ENCODE data around the gene CCL24. TPM values are rescaled to one million over a fixed set of nuclear protein-coding genes. Genes with fewer than 3 reads are reported as not detected.
"Not testable (repeated sequence)": the region's sequence is repeated elsewhere in the genome, so short reads cannot be mapped to it uniquely, and the experiment has no call there.

CCL24 gene
- total and polyA plus RNA-seq, 5 donors from 2014 or later: not detected

GRCh38 chr7:75776295-75776971 lies 37.2 kb downstream of the CCL24 start:
- Mint-ChIP-seq H3K27ac (no peak overlapping the region), H3K4me3 (peak overlapping the region in 2 of 4 donors; percentile 5 to 40), H3K4me1 (peaks cover 0 to 19% (median 11%) of the 10 kb centered on the region in 4 donors), H3K27me3 (peaks cover 23% of the 10 kb centered on the region), H3K36me3 (no peaks in the 10 kb centered on the region), H3K9me3 (no peaks in the 10 kb centered on the region)
- Histone ChIP-seq H3K27ac (ENCODE audit: insufficient read depth, low read length, poor library complexity, severe bottlenecking) (no peak overlapping the region), H3K27me3 (ENCODE audit: control insufficient read depth, insufficient read depth, low read length) (no peaks in the 10 kb centered on the region), H3K4me3 (ENCODE audit: low read depth, low read length) (no peak overlapping the region), H3K36me3 (ENCODE audit: control insufficient read depth, insufficient read depth, low read length) (no peaks in the 10 kb centered on the region), H3K4me1 (ENCODE audit: control insufficient read depth, insufficient read depth, low read length, poor library complexity, severe bottlenecking) (peaks cover 2% of the 10 kb centered on the region), H3K9me3 (ENCODE audit: control insufficient read depth in 2 of 2, low read length in 2 of 2) (no peaks in the 10 kb centered on the region)
- peak; percentile 83 to 84 for ATAC-seq (ENCODE audit: low read depth in 2 of 2)
- DNase-seq: peak in 2 of 3 donors; percentile 31 to 76

GRCh38 chr7:75773958-75774357 lies 39.6 kb downstream of the CCL24 start:
- ATAC-seq (ENCODE audit: low read depth in 2 of 2); H3K4me3 Mint-ChIP-seq; H3K9me3 Mint-ChIP-seq; H3K27me3 Mint-ChIP-seq; H3K27ac ChIP-seq (ENCODE audit: insufficient read depth, low read length, poor library complexity, severe bottlenecking); H3K9me3 ChIP-seq (ENCODE audit: control insufficient read depth in 2 of 2, low read length in 2 of 2); H3K4me3 ChIP-seq (ENCODE audit: low read depth, low read length); H3K36me3 ChIP-seq (ENCODE audit: control insufficient read depth, insufficient read depth, low read length); DNase-seq; H3K4me1 ChIP-seq (ENCODE audit: control insufficient read depth, insufficient read depth, low read length, poor library complexity, severe bottlenecking); H3K27me3 ChIP-seq (ENCODE audit: control insufficient read depth, insufficient read depth, low read length); H3K27ac Mint-ChIP-seq; H3K36me3 Mint-ChIP-seq: not testable (repeated sequence)
- H3K4me1 Mint-ChIP-seq: peaks cover 0 to 17% (median 7%) of the 10 kb centered on the region in 4 donors

GRCh38 chr7:75772081-75773077 lies 41.2 kb downstream of the CCL24 start, which contains the start of gene CCL26:
CCL26 (minus strand) TSS chr7:75772211; CDS start chr7:75772176, 35 bp downstream.
- DNase-seq (no peak), ATAC-seq (ENCODE audit: low read depth in 2 of 2) (no peak)
- H3K36me3 ChIP-seq (ENCODE audit: control insufficient read depth, insufficient read depth, low read length): no peaks in the 10 kb centered on the region
- H3K36me3 Mint-ChIP-seq: no peaks in the 10 kb centered on the region
- peaks cover 2% of the 10 kb centered on the region for H3K4me1 ChIP-seq (ENCODE audit: control insufficient read depth, insufficient read depth, low read length, poor library complexity, severe bottlenecking)
- H3K27ac Mint-ChIP-seq: peak within 1 kb of the TSS in 2 of 3 donors; percentile 59 to 61
- H3K9me3 ChIP-seq (ENCODE audit: control insufficient read depth in 2 of 2, low read length in 2 of 2): no peaks in the 10 kb centered on the region
- H3K9me3 Mint-ChIP-seq: no peaks in the 10 kb centered on the region
- no peak within 1 kb of the TSS for H3K4me3 ChIP-seq (ENCODE audit: low read depth, low read length)
- no peak within 1 kb of the TSS for H3K4me3 Mint-ChIP-seq
- H3K4me1 Mint-ChIP-seq: peaks cover 0 to 17% (median 7%) of the 10 kb centered on the region in 4 donors
- H3K27me3 Mint-ChIP-seq: peaks cover 8% of the 10 kb centered on the region
- no peak within 1 kb of the TSS for H3K27ac ChIP-seq (ENCODE audit: insufficient read depth, low read length, poor library complexity, severe bottlenecking)
- no peaks in the 10 kb centered on the region for H3K27me3 ChIP-seq (ENCODE audit: control insufficient read depth, insufficient read depth, low read length)

- no peak overlapping the region for H3K27ac Mint-ChIP-seq
- DNase-seq: no peak
- H3K27me3 Mint-ChIP-seq: peaks cover 4% of the 10 kb centered on the region
- H3K9me3 ChIP-seq (ENCODE audit: control insufficient read depth in 2 of 2, low read length in 2 of 2): no peaks in the 10 kb centered on the region
- no peak for ATAC-seq (ENCODE audit: low read depth in 2 of 2)
- no peaks in the 10 kb centered on the region for H3K4me1 ChIP-seq (ENCODE audit: control insufficient read depth, insufficient read depth, low read length, poor library complexity, severe bottlenecking)
- H3K9me3 Mint-ChIP-seq: no peaks in the 10 kb centered on the region
- H3K27me3 ChIP-seq (ENCODE audit: control insufficient read depth, insufficient read depth, low read length): no peaks in the 10 kb centered on the region
- H3K4me3 Mint-ChIP-seq: no peak overlapping the region
- no peak overlapping the region for H3K27ac ChIP-seq (ENCODE audit: insufficient read depth, low read length, poor library complexity, severe bottlenecking)
- peaks cover 0 to 6% (median under 1%) of the 10 kb centered on the region in 4 donors for H3K4me1 Mint-ChIP-seq
- no peaks in the 10 kb centered on the region for H3K36me3 Mint-ChIP-seq
- no peaks in the 10 kb centered on the region for H3K36me3 ChIP-seq (ENCODE audit: control insufficient read depth, insufficient read depth, low read length)
- H3K4me3 ChIP-seq (ENCODE audit: low read depth, low read length): no peak overlapping the region
Observed at GRCh38 chr7:75771224-75771623, 42.4 kb downstream of the CCL24 start.

- Mint-ChIP-seq H3K27me3 (peaks cover 5% of the 10 kb centered on the region), H3K27ac (peak overlapping the region in 1 of 3 donors; percentile 6), H3K4me3 (no peak overlapping the region), H3K4me1 (peaks cover 3 to 5% (median 4%) of the 10 kb centered on the region in 4 donors), H3K36me3 (no peaks in the 10 kb centered on the region), H3K9me3 (no peaks in the 10 kb centered on the region)
- H3K9me3 ChIP-seq (ENCODE audit: control insufficient read depth in 2 of 2, low read length in 2 of 2): no peaks in the 10 kb centered on the region
- H3K4me1 ChIP-seq (ENCODE audit: control insufficient read depth, insufficient read depth, low read length, poor library complexity, severe bottlenecking): no peaks in the 10 kb centered on the region
- no peak overlapping the region for H3K4me3 ChIP-seq (ENCODE audit: low read depth, low read length)
- H3K27ac ChIP-seq (ENCODE audit: insufficient read depth, low read length, poor library complexity, severe bottlenecking): no peak overlapping the region
- no peaks in the 10 kb centered on the region for H3K36me3 ChIP-seq (ENCODE audit: control insufficient read depth, insufficient read depth, low read length)
- no peaks in the 10 kb centered on the region for H3K27me3 ChIP-seq (ENCODE audit: control insufficient read depth, insufficient read depth, low read length)
- DNase-seq (peak in 2 of 3 donors; percentile 48 to 53), ATAC-seq (ENCODE audit: low read depth in 2 of 2) (peak; percentile 76 to 81)
Observed at GRCh38 chr7:75762350-75762917, 51.2 kb downstream of the CCL24 start.

- H3K27ac ChIP-seq (ENCODE audit: insufficient read depth, low read length, poor library complexity, severe bottlenecking); H3K4me1 ChIP-seq (ENCODE audit: control insufficient read depth, insufficient read depth, low read length, poor library complexity, severe bottlenecking); H3K36me3 ChIP-seq (ENCODE audit: control insufficient read depth, insufficient read depth, low read length); H3K27me3 ChIP-seq (ENCODE audit: control insufficient read depth, insufficient read depth, low read length); ATAC-seq (ENCODE audit: low read depth in 2 of 2); H3K27ac Mint-ChIP-seq; H3K27me3 Mint-ChIP-seq; H3K4me3 ChIP-seq (ENCODE audit: low read depth, low read length); DNase-seq; H3K9me3 Mint-ChIP-seq; H3K4me3 Mint-ChIP-seq; H3K9me3 ChIP-seq (ENCODE audit: control insufficient read depth in 2 of 2, low read length in 2 of 2); H3K36me3 Mint-ChIP-seq; H3K4me1 Mint-ChIP-seq: not testable (repeated sequence)
Observed at GRCh38 chr7:75761801-75762200, 51.8 kb downstream of the CCL24 start.
